ENCODE results near the gene GRPEL1. TPM values are rescaled to one million over a fixed set of nuclear protein-coding genes. Genes with fewer than 3 reads are reported as not detected.

Gene GRPEL1
- total RNA-seq, 8 experiments from 2014 or later = 14.3 to 75.1 (median 20.3) TPM

- WGBS, 10 experiments = 86 to 100% (median 96%) methylated on average over 3 to 9 of the region's 12 CpGs; no CpG with 5 or more reads in 3 of the 10 experiments
- Histone ChIP-seq H3K4me3 (no peak overlapping the region), H3K4me1 (replicated peaks in 1 of 2) (peaks cover 10 to 13% of the 10 kb centered on the region in 2 donors), H3K27ac (no peak overlapping the region)
- in situ Hi-C loops (cut with MboI; ENCODE audit: low pct_unique_long_range_greater_than_20kb in 2 of 9, low sequenced_read_pairs in 9 of 9, unreplicated experiment in 9 of 9) = loop anchor here in 1 of 9 experiments (25.0 kb wide), 1 partner anchor 336 kb away; the partner anchor contains the start of genes BLOC1S4 and MRFAP1L1
- no peak for ATAC-seq (replicated peaks in 6 of 8)
Observed at GRCh38 chr4:7048642-7049041, 19.2 kb downstream of the GRPEL1 start.

- Histone ChIP-seq H3K4me3 (no peak overlapping the region), H3K4me1 (replicated peaks in 1 of 2) (peaks cover 12 to 13% of the 10 kb centered on the region in 2 donors), H3K27ac (no peak overlapping the region)
- in situ Hi-C loops (cut with MboI; ENCODE audit: low pct_unique_long_range_greater_than_20kb in 2 of 9, low sequenced_read_pairs in 9 of 9, unreplicated experiment in 9 of 9) = loop anchor here in 1 of 9 experiments (25.0 kb wide), 1 partner anchor 335 kb away; the partner anchor contains the start of genes BLOC1S4 and MRFAP1L1
- ATAC-seq (replicated peaks in 6 of 8) = no peak
- WGBS, 10 experiments = 68 to 100% (median 97%) methylated on average over 2 to 4 of the region's 9 CpGs; no CpG with 5 or more reads in 4 of the 10 experiments
Observed at GRCh38 chr4:7046971-7047370, 20.9 kb downstream of the GRPEL1 start.

DNA sequence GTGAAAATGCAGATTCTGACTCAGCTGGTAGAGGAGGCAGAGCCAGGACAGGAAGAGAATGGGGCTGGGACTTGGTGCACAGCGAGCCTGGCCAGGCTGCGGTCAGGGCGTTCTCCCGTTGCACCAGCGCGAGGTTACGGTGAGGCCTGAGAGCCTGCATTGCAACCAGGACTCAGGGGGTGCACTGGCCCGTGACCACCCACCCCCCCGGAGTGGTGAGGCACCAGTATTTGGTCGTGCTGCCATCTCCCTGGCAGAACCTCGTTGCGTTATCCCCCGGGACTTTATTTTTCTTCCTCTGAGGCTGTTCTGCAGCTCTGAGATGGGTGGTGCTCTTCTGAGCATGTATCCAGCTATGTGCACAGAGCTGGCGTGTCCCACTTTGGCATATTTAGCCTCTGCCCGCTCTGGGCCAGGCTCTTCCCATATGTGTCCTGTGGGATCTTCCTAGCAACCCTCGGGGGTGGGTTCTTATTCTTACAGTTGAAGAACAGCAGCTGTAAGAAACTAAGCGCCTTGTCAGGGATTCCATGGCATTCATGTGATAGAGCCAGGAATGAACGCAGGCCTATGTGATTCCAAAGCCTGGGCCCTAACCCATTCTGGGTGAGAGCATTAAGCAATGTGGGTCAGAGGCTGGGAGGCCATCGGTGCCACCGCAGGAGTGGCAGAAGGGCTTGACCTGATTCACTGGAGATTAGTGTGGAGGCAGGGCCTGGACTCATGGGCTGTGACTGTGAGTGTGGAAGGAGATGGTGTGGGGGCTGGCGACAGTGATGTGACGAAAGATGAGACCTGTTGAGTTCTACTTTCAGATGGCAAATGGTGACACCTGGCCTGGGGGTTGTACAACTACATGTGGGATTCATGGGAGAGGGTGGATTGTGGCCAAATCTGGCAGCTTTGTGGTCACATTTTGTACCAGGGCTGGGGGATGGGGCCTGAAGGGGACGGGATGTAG lies 21.6 kb downstream of the GRPEL1 start:
- in situ Hi-C loops (cut with MboI; ENCODE audit: low pct_unique_long_range_greater_than_20kb in 2 of 9, low sequenced_read_pairs in 9 of 9, unreplicated experiment in 9 of 9) = loop anchor here in 1 of 9 experiments (25.0 kb wide), 1 partner anchor 334 kb away; the partner anchor contains the start of genes BLOC1S4 and MRFAP1L1
- Histone ChIP-seq H3K27ac (no peak overlapping the region), H3K4me3 (no peak overlapping the region), H3K4me1 (replicated peaks in 1 of 2) (peaks cover 19 to 21% of the 10 kb centered on the region in 2 donors)
- ATAC-seq (replicated peaks in 6 of 8) = peak in 3 of 8 experiments; percentile 8 to 10 (median 9)
- 5 to 93% (median 92%) methylated on average over 3 to 16 of the region's 23 CpGs; no CpG with 5 or more reads in 3 of the 10 experiments for WGBS, 10 experiments

DNA sequence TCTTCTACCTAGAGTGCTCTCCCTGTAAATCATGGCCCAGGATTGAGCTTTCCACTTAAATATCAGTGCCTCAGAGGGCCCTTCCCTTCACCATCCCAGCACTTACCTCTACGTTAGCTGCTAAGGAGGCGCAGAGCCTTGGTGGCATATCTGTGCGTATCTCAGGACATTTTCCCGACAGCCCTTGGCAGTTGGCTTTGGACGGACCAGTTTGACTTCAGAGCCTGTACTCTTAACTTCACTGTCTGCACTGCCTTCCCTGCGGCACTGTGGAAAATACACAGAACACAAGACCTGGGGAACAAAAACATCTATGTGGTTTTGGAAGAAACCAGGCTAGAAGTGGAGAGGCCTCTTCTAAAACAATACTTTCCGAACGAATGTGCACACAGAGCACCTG lies 22.3 kb downstream of the GRPEL1 start:
- Histone ChIP-seq H3K4me3 (no peak overlapping the region), H3K27ac (no peak overlapping the region), H3K4me1 (replicated peaks in 1 of 2) (peaks cover 19 to 21% of the 10 kb centered on the region in 2 donors)
- WGBS, 10 experiments = 14 to 100% (median 80%) methylated on average over 1 to 5 of the region's 8 CpGs; no CpG with 5 or more reads in 3 of the 10 experiments
- no peak for ATAC-seq (replicated peaks in 6 of 8)
- in situ Hi-C loops (cut with MboI; ENCODE audit: low pct_unique_long_range_greater_than_20kb in 2 of 9, low sequenced_read_pairs in 9 of 9, unreplicated experiment in 9 of 9) = loop anchor here in 1 of 9 experiments (25.0 kb wide), 1 partner anchor 333 kb away; the partner anchor contains the start of genes BLOC1S4 and MRFAP1L1

DNA sequence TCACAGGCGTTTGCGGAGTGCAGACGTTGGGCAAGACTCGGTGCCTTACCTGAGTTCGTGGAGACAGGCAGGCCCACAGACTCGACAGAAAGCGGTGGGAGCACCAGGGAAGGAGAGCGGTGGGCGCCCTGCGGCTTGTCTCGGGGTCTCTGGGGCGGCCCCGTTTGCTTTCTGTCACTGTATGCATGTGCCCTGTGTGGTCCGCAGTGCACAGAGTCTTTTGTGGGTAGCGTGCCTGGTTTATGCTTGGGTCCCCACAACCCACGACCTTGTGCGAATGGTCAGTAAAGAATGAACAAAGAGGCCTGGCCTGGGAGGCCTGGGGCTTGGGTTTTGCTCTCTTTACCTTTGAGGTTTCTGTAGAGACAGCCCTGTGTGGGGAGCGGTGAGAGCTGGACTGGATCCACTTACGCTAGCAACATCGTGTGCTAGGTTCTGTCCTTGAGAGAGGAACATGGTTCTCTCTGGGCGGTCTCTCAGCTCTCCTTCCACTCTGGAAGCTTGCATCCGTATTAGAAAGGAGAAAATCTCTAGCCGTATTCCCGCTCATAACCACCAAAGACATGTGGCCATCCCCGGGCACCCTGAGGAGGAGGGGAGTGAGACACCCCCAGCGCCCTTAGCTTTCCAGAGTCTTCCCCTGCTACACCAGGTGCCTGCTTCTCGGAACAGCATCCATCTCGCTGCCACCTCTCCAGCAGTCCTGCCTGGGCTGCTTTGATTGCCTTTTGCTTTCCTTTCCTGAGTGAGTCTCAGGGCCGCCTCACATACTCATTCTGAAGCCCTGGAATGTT lies 23.5 kb downstream of the GRPEL1 start:
- Histone ChIP-seq H3K27ac (peak overlapping the region; percentile 88 to 93), H3K4me3 (peak overlapping the region; percentile 87 to 98 (median 90)), H3K4me1 (replicated peaks in 1 of 2) (peaks cover 19 to 21% of the 10 kb centered on the region in 2 donors)
- 0 to 57% (median 8%) methylated on average over 3 to 16 of the region's 29 CpGs; no CpG with 5 or more reads in 3 of the 10 experiments for WGBS, 10 experiments
- in situ Hi-C loops (cut with MboI; ENCODE audit: low pct_unique_long_range_greater_than_20kb in 2 of 9, low sequenced_read_pairs in 9 of 9, unreplicated experiment in 9 of 9) = loop anchor here in 1 of 9 experiments (25.0 kb wide), 1 partner anchor 332 kb away; the partner anchor contains the start of genes BLOC1S4 and MRFAP1L1
- no peak for ATAC-seq (replicated peaks in 6 of 8)

GRCh38 chr4:7043284-7044136 lies 24.4 kb downstream of the GRPEL1 start, which contains the start of gene TADA2B:
Gene TADA2B, plus strand, starts transcription at chr4:7043372. Its CDS starts 208 bp downstream, at chr4:7043580.
- 0 to 2% (median 0%) methylated on average over 1 to 10 of the region's 119 CpGs; no CpG with 5 or more reads in 7 of the 10 experiments for WGBS, 10 experiments
- Histone ChIP-seq H3K4me1 (replicated peaks in 1 of 2) (peaks cover 19 to 21% of the 10 kb centered on the region in 2 donors), H3K27ac (peak within 1 kb of the TSS; percentile 88 to 93), H3K4me3 (peak within 1 kb of the TSS; percentile 87 to 98 (median 90))
- peak in 7 of 8 experiments; percentile 3 to 15 (median 6) for ATAC-seq (replicated peaks in 6 of 8)
- in situ Hi-C loops (cut with MboI; ENCODE audit: low pct_unique_long_range_greater_than_20kb in 2 of 9, low sequenced_read_pairs in 9 of 9, unreplicated experiment in 9 of 9) = loop anchor here in 1 of 9 experiments (25.0 kb wide), 1 partner anchor 331 kb away; the partner anchor contains the start of genes BLOC1S4 and MRFAP1L1

DNA sequence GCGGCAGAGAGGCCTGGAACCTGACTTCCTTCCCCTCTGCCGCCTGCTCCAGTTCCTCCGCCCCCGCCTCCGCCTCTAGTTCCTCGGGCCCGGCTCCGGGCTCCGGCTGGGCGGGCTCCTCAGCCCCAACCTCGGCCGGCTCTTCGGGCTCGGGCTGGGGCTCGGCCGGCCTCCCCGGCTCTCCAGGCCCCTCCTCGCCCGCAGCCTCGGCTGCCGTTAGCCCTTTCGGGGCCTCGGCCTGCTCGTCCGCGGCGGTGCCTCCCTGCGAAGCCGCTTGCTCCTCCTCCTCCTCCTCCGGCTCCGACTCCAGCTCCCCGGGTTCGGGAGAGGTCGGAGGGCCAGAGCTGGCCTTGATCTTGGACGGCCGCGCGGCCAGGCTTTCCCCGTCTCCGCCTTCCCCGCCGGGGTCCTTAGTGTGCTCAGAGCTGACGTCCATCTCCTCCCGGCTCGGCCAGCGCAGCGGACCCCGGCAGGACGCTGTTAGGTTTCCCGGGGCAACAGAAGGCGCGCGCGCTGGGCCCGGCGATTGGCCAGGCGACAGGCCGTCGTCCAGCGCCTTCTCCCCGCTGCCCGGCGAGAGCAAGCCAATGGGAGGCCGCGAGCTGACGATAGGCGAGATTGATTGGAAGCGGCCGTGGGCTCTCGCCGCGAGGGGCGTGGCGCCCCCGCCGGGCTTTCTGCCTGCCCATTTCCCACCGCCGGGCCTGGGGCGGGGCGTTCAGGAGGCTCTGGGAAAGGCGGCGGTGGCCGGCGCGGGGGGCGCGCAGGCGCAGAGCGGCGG lies 25.2 kb downstream of the GRPEL1 start:
- peak; percentile 75 to 93 (median 92) for ATAC-seq (replicated peaks in 6 of 8)
- WGBS, 10 experiments = 0 to 1% (median 0%) methylated on average over 1 to 18 of the region's 90 CpGs; no CpG with 5 or more reads in 6 of the 10 experiments
- Histone ChIP-seq H3K27ac (peak overlapping the region; percentile 5 to 76), H3K4me1 (replicated peaks in 1 of 2) (peaks cover 19 to 21% of the 10 kb centered on the region in 2 donors), H3K4me3 (peak overlapping the region; percentile 44 to 89 (median 66))
- in situ Hi-C loops (cut with MboI; ENCODE audit: low pct_unique_long_range_greater_than_20kb in 2 of 9, low sequenced_read_pairs in 9 of 9, unreplicated experiment in 9 of 9) = loop anchor here in 1 of 9 experiments (25.0 kb wide), 1 partner anchor 330 kb away; the partner anchor contains the start of genes BLOC1S4 and MRFAP1L1

GRCh38 chr4:7041801-7042502 lies 25.9 kb downstream of the GRPEL1 start:
- ATAC-seq (replicated peaks in 6 of 8) = no peak

GRCh38 chr4:7041246-7041645 lies 26.6 kb downstream of the GRPEL1 start:
- no peak overlapping the region for H3K4me3 ChIP-seq
- ATAC-seq (replicated peaks in 6 of 8) = no peak
- no peak overlapping the region for H3K27ac ChIP-seq
- WGBS, 10 experiments = 29 to 100% (median 92%) methylated on average over 1 to 11 of the region's 19 CpGs; no CpG with 5 or more reads in 1 of the 10 experiments
- peaks cover 19 to 21% of the 10 kb centered on the region in 2 donors for H3K4me1 ChIP-seq (replicated peaks in 1 of 2)
- in situ Hi-C loops (cut with MboI; ENCODE audit: low pct_unique_long_range_greater_than_20kb in 2 of 9, low sequenced_read_pairs in 9 of 9, unreplicated experiment in 9 of 9) = loop anchor here in 1 of 9 experiments (25.0 kb wide), 1 partner anchor 329 kb away; the partner anchor contains the start of genes BLOC1S4 and MRFAP1L1

More at GRCh38 chr4:7041801-7042502, 25.9 kb downstream of the GRPEL1 start:
- Histone ChIP-seq H3K4me1 (replicated peaks in 1 of 2) (peaks cover 19 to 21% of the 10 kb centered on the region in 2 donors), H3K4me3 (peak overlapping the region; percentile 44 to 89 (median 66)), H3K27ac (peak overlapping the region in 1 of 2 donors; percentile 76)
- in situ Hi-C loops (cut with MboI; ENCODE audit: low pct_unique_long_range_greater_than_20kb in 2 of 9, low sequenced_read_pairs in 9 of 9, unreplicated experiment in 9 of 9) = loop anchor here in 1 of 9 experiments (25.0 kb wide), 1 partner anchor 330 kb away; the partner anchor contains the start of genes BLOC1S4 and MRFAP1L1
- WGBS, 10 experiments = 33 to 71% (median 47%) methylated on average over 3 to 20 of the region's 42 CpGs; no CpG with 5 or more reads in 3 of the 10 experiments

DNA sequence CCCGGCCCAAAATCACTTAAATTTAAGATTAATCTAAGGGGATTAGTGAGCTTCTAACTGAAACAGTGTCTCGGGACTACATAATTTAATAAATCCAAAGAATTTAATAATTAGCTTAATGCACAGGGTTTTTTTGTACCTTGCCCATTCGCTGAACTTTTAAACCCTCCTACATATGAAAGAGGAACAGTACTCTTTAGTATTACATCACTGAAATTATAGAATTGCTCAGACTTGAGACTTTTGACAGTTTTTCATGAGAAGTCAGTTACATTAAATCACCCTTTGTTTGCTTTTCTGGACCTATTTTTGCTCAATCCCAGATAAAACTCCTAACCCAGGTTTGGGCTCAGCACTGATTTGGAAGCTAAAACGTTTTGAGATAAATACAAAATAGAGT lies 27.1 kb downstream of the GRPEL1 start:
- ATAC-seq (replicated peaks in 6 of 8) = no peak
- no peak overlapping the region for H3K27ac ChIP-seq
- in situ Hi-C loops (cut with MboI; ENCODE audit: low pct_unique_long_range_greater_than_20kb in 2 of 9, low sequenced_read_pairs in 9 of 9, unreplicated experiment in 9 of 9) = loop anchor here in 1 of 9 experiments (25.0 kb wide), 1 partner anchor 328 kb away; the partner anchor contains the start of genes BLOC1S4 and MRFAP1L1
- H3K4me3 ChIP-seq = no peak overlapping the region
- H3K4me1 ChIP-seq (replicated peaks in 1 of 2) = peaks cover 17 to 20% of the 10 kb centered on the region in 2 donors
- WGBS, 10 experiments = 40 to 100% (median 79%) methylated on average over 1 to 4 of the region's 4 CpGs

Measured in motor neuron (in vitro differentiated cells).